Measurements from ENCODE around the gene IL5RA.

The IL5RA gene

DNA sequence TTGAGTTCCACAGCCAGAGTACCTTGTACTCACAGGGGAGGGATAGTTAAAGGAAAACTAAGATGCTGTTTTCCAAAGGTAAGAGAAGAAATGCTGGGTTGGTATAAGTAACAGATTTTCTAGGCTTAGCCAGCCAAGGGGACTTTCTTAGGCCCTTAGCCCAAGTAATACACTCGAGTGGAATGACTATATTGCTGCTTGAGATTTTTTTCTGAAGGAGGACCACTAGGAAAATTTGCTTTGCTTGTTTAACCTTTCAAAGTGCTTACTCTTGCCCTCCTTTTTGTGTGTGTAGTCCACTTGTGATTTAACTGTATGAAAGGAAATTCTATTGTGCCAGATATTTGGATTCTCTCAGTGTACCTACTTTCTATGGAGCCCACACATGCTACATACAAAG is 50.5 kb downstream of the IL5RA start:
- no peak for TF ChIP-seq POLR2AphosphoS5 (IDR thresholded peaks at IDR 0.05; ENCODE audit: low read depth, low read length)
- no peak for TF ChIP-seq POLR2A (IDR thresholded peaks at IDR 0.05; ENCODE audit: low read depth, low read length)
- no peak for TF ChIP-seq TAF1 (IDR thresholded peaks at IDR 0.05; ENCODE audit: borderline replicate concordance, low read depth, low read length)
- no peak for DNase-seq (ENCODE audit: insufficient read length)
- FAIRE-seq = no peak

DNA sequence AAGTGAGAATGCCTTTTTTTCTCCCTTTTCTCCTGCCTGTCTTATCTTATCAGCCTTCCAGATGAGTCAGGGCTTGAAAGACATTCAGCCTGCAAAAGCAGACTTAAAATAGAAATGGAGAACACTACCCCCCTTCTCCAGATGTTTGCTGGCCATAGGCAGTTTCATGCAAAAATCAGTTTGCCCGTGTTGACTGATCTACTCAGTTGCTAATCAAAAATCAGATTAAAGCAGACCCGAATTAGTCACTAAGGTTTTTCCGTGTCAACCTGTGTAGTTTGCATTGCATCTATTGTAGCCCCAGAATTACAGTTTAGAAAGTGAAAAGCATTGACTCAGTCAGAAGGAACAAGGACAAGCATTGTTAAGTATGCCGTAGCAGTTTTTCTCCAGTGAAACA is 56.2 kb downstream of the IL5RA start:
- no peak for FAIRE-seq
- DNase-seq (ENCODE audit: insufficient read length) = no peak
- TF ChIP-seq POLR2AphosphoS5 (IDR thresholded peaks at IDR 0.05; ENCODE audit: low read depth, low read length) (no peak), POLR2A (IDR thresholded peaks at IDR 0.05; ENCODE audit: low read depth, low read length) (no peak), TAF1 (IDR thresholded peaks at IDR 0.05; ENCODE audit: borderline replicate concordance, low read depth, low read length) (no peak)

DNA sequence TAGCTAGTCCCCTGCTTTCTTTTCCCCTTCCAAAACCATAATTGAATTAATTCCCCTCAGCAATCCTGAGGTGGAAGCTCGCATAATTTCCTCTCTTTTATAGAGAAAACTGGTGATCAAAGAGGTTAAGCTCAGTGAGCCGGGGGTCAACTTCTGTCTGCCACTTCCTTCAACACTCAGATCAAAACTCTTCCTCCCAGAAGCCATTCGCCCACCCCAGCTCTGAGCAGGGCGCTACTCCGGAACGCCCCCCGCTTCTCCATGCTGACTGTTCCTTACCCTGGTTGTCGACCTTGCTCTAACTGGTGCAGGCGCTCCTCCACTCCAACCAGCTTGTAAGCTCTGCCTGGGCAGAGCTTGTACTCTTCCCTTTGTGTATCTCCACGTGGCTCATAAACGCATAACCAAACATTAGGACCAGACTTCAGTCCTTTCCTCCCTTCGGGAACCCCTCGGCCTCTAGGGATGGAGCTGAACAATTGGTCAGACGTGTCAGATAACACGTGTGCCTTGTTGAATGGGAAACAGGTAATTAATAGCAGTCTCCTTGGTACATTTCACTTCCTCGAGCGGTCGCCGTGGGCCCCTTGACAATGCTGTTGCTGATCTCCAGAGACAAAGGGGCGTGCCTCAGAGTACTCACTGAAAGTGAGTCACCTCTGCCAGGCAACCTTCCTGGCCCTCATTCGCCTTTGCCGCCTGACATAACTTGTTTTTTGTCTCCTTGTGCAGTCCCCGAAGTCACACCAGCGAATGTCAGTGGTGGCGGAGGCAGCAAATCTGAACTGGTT is 71.8 kb downstream of the IL5RA start:
- FAIRE-seq = no peak
- DNase-seq (ENCODE audit: insufficient read length) = no peak
- TF ChIP-seq POLR2AphosphoS5 (IDR thresholded peaks at IDR 0.05; ENCODE audit: low read depth, low read length) (no peak), POLR2A (IDR thresholded peaks at IDR 0.05; ENCODE audit: low read depth, low read length) (no peak), TAF1 (IDR thresholded peaks at IDR 0.05; ENCODE audit: borderline replicate concordance, low read depth, low read length) (no peak)

DNA sequence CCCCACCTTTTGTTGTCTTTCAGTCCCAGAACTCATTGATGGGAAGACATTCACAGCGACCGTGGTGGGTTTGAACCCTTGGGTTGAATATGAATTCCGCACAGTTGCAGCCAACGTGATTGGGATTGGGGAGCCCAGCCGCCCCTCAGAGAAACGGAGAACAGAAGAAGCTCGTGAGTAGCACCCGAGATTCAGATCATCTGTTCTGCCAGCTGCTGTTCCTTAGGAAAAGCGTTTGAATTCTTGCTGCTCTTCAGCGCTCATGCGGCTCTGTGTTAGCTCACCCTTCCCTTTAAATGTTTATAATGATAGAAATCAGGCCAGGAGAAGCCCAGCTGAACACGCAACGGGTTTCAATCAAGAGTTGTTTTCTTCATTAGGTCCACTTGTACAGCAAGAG is 73.0 kb downstream of the IL5RA start:
- TF ChIP-seq POLR2A (IDR thresholded peaks at IDR 0.05; ENCODE audit: low read depth, low read length) (no peak), TAF1 (IDR thresholded peaks at IDR 0.05; ENCODE audit: borderline replicate concordance, low read depth, low read length) (no peak), POLR2AphosphoS5 (IDR thresholded peaks at IDR 0.05; ENCODE audit: low read depth, low read length) (no peak)
- FAIRE-seq (no peak), DNase-seq (ENCODE audit: insufficient read length) (no peak)

DNA sequence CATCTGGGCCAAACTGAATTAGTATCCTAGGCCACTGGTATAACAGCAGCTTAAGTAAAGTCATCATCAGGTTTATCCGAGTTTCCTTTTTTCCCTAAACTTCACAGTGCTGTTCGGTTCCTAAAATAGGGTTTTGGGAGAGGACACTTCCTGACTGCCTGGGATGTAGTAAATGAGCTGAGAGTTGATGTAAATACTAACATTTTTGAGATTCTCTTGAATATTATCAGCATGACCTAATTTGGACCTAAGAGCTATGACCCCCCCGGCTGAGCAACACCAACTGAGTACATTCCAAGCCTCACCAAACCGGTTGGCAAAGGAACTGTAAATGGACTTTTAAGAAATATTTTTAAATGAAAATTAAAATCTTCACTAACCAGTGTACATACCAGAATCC is 78.8 kb downstream of the IL5RA start:
- DNase-seq (ENCODE audit: insufficient read length) = no peak
- no peak for FAIRE-seq
- no peak for TF ChIP-seq POLR2A (IDR thresholded peaks at IDR 0.05; ENCODE audit: low read depth, low read length)
- no peak for TF ChIP-seq TAF1 (IDR thresholded peaks at IDR 0.05; ENCODE audit: borderline replicate concordance, low read depth, low read length)
- TF ChIP-seq POLR2AphosphoS5 (IDR thresholded peaks at IDR 0.05; ENCODE audit: low read depth, low read length) = no peak

DNA sequence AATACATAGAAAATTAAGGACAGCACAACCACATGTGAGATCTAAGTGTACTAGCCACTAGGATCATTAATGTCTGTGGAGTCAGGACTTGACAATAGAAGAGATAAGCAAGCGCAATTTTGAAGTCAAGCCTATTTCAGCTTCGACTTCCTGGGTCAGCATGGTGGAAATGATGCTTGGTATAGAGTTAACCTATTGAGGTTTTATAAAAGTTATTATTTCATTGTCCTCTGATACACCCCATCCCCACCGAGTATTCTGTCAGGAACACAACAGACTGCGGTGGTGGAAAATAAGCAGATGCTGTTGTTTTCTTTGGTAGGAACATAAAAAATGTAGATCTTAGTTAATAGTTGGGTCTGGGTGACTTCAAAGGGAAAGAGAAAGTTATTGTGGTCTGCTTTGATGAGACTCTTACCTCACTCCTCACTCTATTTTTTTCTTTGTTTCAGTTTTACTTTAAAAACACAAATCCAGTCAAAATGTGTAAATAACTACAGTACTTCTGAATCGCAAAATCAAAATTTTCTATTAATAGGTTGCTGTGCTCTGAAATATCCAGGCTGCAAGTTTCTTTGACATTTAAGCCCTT is 82.1 kb downstream of the IL5RA start:
- DNase-seq (ENCODE audit: insufficient read length) (no peak), FAIRE-seq (peak; percentile 75)
- no peak for TF ChIP-seq POLR2AphosphoS5 (IDR thresholded peaks at IDR 0.05; ENCODE audit: low read depth, low read length)
- TF ChIP-seq POLR2A (IDR thresholded peaks at IDR 0.05; ENCODE audit: low read depth, low read length) = no peak
- TF ChIP-seq TAF1 (IDR thresholded peaks at IDR 0.05; ENCODE audit: borderline replicate concordance, low read depth, low read length) = no peak

DNA sequence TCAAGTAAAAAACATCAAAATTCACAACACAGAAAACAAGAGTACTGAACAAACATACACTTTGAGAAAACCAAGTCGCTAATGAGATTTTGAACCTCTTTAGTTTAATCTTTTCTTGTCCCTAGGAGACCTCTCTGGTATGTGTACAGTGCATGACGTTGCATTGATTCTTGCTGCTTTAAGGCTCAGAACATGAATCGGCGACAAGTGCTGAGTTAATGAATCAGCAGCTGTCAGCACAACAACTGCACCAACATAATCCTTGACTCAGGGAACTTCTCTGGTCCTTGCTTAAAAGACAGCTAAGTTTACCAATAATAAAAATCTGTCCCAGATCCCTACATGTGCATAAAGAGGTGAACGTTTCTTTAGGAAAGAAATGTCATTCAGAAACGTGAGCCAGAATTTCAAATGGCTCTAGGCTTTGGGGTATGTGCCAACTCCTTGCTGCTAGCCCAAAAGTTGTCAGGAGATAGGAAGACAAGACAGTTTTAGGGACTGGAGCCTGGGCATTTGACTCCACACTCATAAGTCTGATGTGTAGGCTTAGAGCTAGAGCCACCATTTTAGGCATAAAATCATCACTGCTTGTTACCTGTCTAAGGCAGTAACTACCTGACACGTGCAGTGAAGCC is 86.9 kb downstream of the IL5RA start:
- DNase-seq (ENCODE audit: insufficient read length) (no peak), FAIRE-seq (no peak)
- TF ChIP-seq POLR2AphosphoS5 (IDR thresholded peaks at IDR 0.05; ENCODE audit: low read depth, low read length) = no peak
- TF ChIP-seq TAF1 (IDR thresholded peaks at IDR 0.05; ENCODE audit: borderline replicate concordance, low read depth, low read length) = no peak
- no peak for TF ChIP-seq POLR2A (IDR thresholded peaks at IDR 0.05; ENCODE audit: low read depth, low read length)

DNA sequence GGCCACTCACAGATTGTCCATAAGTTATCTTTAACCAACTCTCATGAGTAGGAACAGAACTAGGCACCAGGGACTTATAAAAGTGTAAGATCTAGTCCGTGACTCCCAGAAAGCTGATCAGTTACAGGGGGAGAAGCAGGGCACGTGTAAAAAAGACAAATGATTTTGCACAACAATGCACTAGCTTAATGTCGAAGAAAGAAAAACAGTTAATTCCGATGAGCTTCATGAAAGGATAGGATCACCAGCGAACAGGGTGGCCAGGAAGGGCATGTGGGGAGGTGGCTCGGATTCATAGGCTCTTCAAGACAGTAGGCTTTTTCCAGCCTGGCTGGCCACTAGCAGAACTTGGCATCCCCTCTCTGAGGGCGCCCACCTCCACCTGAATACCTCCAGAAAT is 90.0 kb downstream of the IL5RA start:
- FAIRE-seq (no peak), DNase-seq (ENCODE audit: insufficient read length) (no peak)
- TF ChIP-seq TAF1 (IDR thresholded peaks at IDR 0.05; ENCODE audit: borderline replicate concordance, low read depth, low read length) (no peak), POLR2AphosphoS5 (IDR thresholded peaks at IDR 0.05; ENCODE audit: low read depth, low read length) (no peak), POLR2A (IDR thresholded peaks at IDR 0.05; ENCODE audit: low read depth, low read length) (no peak)
